ENCODE measurements around the gene AFDN. TPM values are rescaled to one million over a fixed set of nuclear protein-coding genes. Genes with fewer than 3 reads are reported as not detected.

The AFDN gene
- total and polyA plus RNA-seq, 2 of the 8 experiments (the other 6 are each of a cell fraction or from before 2014, with no cell fraction given), result 53.4 to 192 TPM

- no peak overlapping the region for H2BK5ac ChIP-seq (ENCODE audit: low read depth, low read length)
- no peak overlapping the region for H3K4ac ChIP-seq (replicated peaks; ENCODE audit: insufficient read length, low read depth, low read length)
- DNase-seq (ENCODE audit: low read depth in 1 of 2, low spot score in 2 of 2), result no peak
- no peak for FAIRE-seq
- no peak overlapping the region for H2AK5ac ChIP-seq (ENCODE audit: low read depth, low read length)
- CTCF ChIA-PET (ENCODE audit: partially characterized antibody), result interaction anchor here (0.6 to 1.3 kb wide), 5 partner anchors 17 to 148 kb away, joined by 3 to 4 read pairs (median 4); no protein-coding TSS in a partner anchor
- no peak overlapping the region for H3K23ac ChIP-seq (ENCODE audit: insufficient read length)
- H3K27me3 ChIP-seq (replicated peaks in 1 of 4; ENCODE audit: control insufficient read depth in 3 of 4, extremely low read depth in 1 of 4, insufficient read depth in 3 of 4, low read length in 3 of 4), result no peaks in the 10 kb centered on the region
- H4K5ac ChIP-seq (ENCODE audit: insufficient read length, low read depth, low read length), result no peak overlapping the region
- H3K79me1 ChIP-seq (ENCODE audit: low read depth, low read length), result no peaks in the 10 kb centered on the region
- no peak overlapping the region for H3K9ac ChIP-seq (replicated peaks in 1 of 4; ENCODE audit: extremely low read depth in 1 of 4, low read depth in 3 of 4, low read length in 3 of 4)
- peaks cover 0 to 20% of the 10 kb centered on the region in 2 experiments; a peak in 2 of 4 replicates for H3K79me2 ChIP-seq (ENCODE audit: control insufficient read depth in 1 of 2, insufficient read depth in 2 of 2, low read length in 2 of 2)
- H4K8ac ChIP-seq (ENCODE audit: extremely low read depth, insufficient read depth, low read length), result no peak overlapping the region
- H2BK15ac ChIP-seq (ENCODE audit: low read length), result no peak overlapping the region
- H3K9me3 ChIP-seq (ENCODE audit: insufficient read depth in 2 of 2, low read depth in 1 of 2, low read length in 1 of 2), result no peaks in the 10 kb centered on the region
- no peak overlapping the region for H2BK120ac ChIP-seq (replicated peaks; ENCODE audit: low read depth, low read length)
- 88% methylated on average over 4 of the region's 4 CpGs; no CpG with 5 or more reads in 1 of the 2 experiments for WGBS, 2 experiments (ENCODE audit: extremely low coverage in 1 of 2, insufficient coverage in 1 of 2, insufficient read length in 1 of 2, insufficient replicate concordance in 2 of 2, low coverage in 1 of 2, low lambda C conversion rate in 2 of 2, missing lambda C conversion rate in 1 of 2)
- no peak overlapping the region for H3K14ac ChIP-seq (ENCODE audit: insufficient read length)
- no peak overlapping the region for H3K4me3 ChIP-seq (ENCODE audit: extremely low read depth in 1 of 4, insufficient read depth in 2 of 4, low read depth in 3 of 4, low read length in 4 of 4)
- no peaks in the 10 kb centered on the region for H4K20me1 ChIP-seq (replicated peaks in 1 of 2; ENCODE audit: control insufficient read depth in 1 of 2, insufficient read depth in 2 of 2, low read length in 2 of 2)
- no peak overlapping the region for H2BK20ac ChIP-seq (ENCODE audit: low read length)
- POLR2A ChIA-PET (ENCODE audit: partially characterized antibody), result interaction anchor here (1.7 kb wide), 1 partner anchor 455 kb away, joined by 4 read pairs; no protein-coding TSS in a partner anchor
- peaks cover 2% of the 10 kb centered on the region; the same call in 1 of the 2 replicates for H3K23me2 ChIP-seq (ENCODE audit: low read depth, low read length)
- peaks cover 2 to 19% (median 16%) of the 10 kb centered on the region in 4 experiments; a peak in 6 of 7 replicates for H3K4me1 ChIP-seq (replicated peaks in 1 of 4; ENCODE audit: control insufficient read depth in 3 of 4, insufficient read depth in 4 of 4, low read length in 3 of 4)
- peaks cover 0 to 42% (median 10%) of the 10 kb centered on the region in 4 experiments; a peak in 6 of 8 replicates for H3K36me3 ChIP-seq (ENCODE audit: control insufficient read depth in 2 of 4, insufficient read depth in 4 of 4, low read length in 3 of 4)
- H4K91ac ChIP-seq (replicated peaks; ENCODE audit: insufficient read length, low read length), result no peak overlapping the region
- H2AFZ ChIP-seq (ENCODE audit: low read length), result no peak overlapping the region
- H3K56ac ChIP-seq (replicated peaks; ENCODE audit: insufficient read length, low read depth, low read length), result no peak overlapping the region
- no peak overlapping the region for H3K18ac ChIP-seq (ENCODE audit: extremely low read depth, low read length)
- no peak overlapping the region for H3K27ac ChIP-seq (ENCODE audit: low read depth, low read length)
- no peak overlapping the region for H2BK12ac ChIP-seq (ENCODE audit: low read depth, low read length)
- no peak overlapping the region for H3K4me2 ChIP-seq (ENCODE audit: insufficient read depth in 1 of 2, low read depth in 2 of 2, low read length in 2 of 2)
- no peak for TF ChIP-seq POLR2A (IDR thresholded peaks at IDR 0.05; ENCODE audit: control extremely low read depth in 1 of 2, low read depth in 2 of 2, low read length in 2 of 2)
- TF ChIP-seq BCL11A (IDR thresholded peaks at IDR 0.05; ENCODE audit: low read depth in 2 of 2, low read length in 2 of 2), result no peak
- TF ChIP-seq TAF1 (IDR thresholded peaks at IDR 0.05; ENCODE audit: low read depth, low read length), result no peak
- TF ChIP-seq BRCA1 (IDR thresholded peaks at IDR 0.05; ENCODE audit: low read depth, low read length), result no peak
- TF ChIP-seq SRF (IDR thresholded peaks at IDR 0.05; ENCODE audit: low read depth, low read length), result no peak
- no peak for TF ChIP-seq RBBP5 (IDR thresholded peaks at IDR 0.05; ENCODE audit: borderline replicate concordance, low read depth, low read length)
Observed at GRCh38 chr6:167896648-167897047, 69.9 kb downstream of the AFDN start.

All from H1 (cell line).